Measurements from ENCODE around the gene NME3. TPM values are rescaled to one million over a fixed set of nuclear protein-coding genes. Genes with fewer than 3 reads are reported as not detected.

NME3 gene
- total and polyA plus RNA-seq, 2 of the 13 experiments (the other 11 are each of a cell fraction or from before 2014, with no cell fraction given) = 10.4 to 15.9 TPM

DNA sequence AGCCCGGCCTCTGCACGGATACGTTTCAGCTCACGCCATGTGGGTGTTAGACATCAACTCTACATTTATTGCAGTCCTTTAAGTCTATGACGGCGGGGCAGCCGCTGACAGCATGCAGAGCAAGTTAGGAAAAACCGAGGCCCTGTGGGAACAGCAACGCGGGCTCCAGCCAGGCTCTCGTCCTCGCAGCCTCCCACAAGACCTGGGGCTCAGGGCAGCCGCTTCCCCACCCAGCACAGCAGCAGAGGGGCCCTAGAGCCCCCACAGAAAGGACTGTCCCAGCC lies 5.3 kb upstream of the NME3 start:
- FAIRE-seq = no peak
- POLR2A ChIA-PET = interaction anchor here (3.8 kb wide), 1 partner anchor 47 kb away, joined by 10 read pairs; no protein-coding TSS in a partner anchor
- H3K4me1 ChIP-seq (ENCODE audit: insufficient read depth, low read length) = peaks cover 24% of the 10 kb centered on the region
- H2AFZ ChIP-seq (ENCODE audit: low read length) = no peak overlapping the region
- H3K9me3 ChIP-seq (ENCODE audit: low read length) = no peaks in the 10 kb centered on the region
- H3K27ac ChIP-seq (ENCODE audit: extremely low read length, insufficient read depth, low read length) = no peak overlapping the region
- no peak overlapping the region for H3K4me2 ChIP-seq (ENCODE audit: low read depth, low read length)
- H3K27me3 ChIP-seq (ENCODE audit: control insufficient read depth in 1 of 2, insufficient read depth in 2 of 2, low read length in 2 of 2) = no peaks in the 10 kb centered on the region; a peak in 2 of 5 replicates
- peaks cover 30% of the 10 kb centered on the region for H3K79me2 ChIP-seq (ENCODE audit: insufficient read depth, low read length)
- H3K4me3 ChIP-seq (replicated peaks in 1 of 3; ENCODE audit: insufficient read depth in 1 of 3, low read depth in 2 of 3, low read length in 3 of 3) = no peak overlapping the region
- in situ Hi-C loops (cut with HindIII; ENCODE audit: extremely low pct_ligation_motif_present, low pct_unique_long_range_greater_than_20kb) = no loop called here
- H3K36me3 ChIP-seq (replicated peaks in 1 of 2; ENCODE audit: control insufficient read depth in 1 of 2, insufficient read depth in 2 of 2, low read length in 2 of 2) = peaks cover 5 to 13% of the 10 kb centered on the region in 2 experiments; a peak in 3 of 5 replicates
- intact Hi-C loops (cut with micrococcal nuclease; ENCODE audit: unreplicated experiment) = no loop called here
- no peak for TF ChIP-seq ZC3H4 (CRISPR knock-in tag; IDR thresholded peaks at IDR 0.05; ENCODE audit: borderline replicate concordance)
- no peak for TF ChIP-seq SRF (IDR thresholded peaks at IDR 0.05; ENCODE audit: low read depth, low read length)
- TF ChIP-seq ZFP36L2 (CRISPR knock-in tag; IDR thresholded peaks at IDR 0.05) = no peak
- no peak for TF ChIP-seq CHD4 (IDR thresholded peaks at IDR 0.05; ENCODE audit: borderline replicate concordance, low read length)
- TF ChIP-seq SMC3 (IDR thresholded peaks at IDR 0.05; ENCODE audit: low read length) = no peak
- no peak for TF ChIP-seq ZNF7 (CRISPR knock-in tag; IDR thresholded peaks at IDR 0.05)
- no peak for TF ChIP-seq SIX1 (CRISPR knock-in tag; IDR thresholded peaks at IDR 0.05; ENCODE audit: borderline replicate concordance)
- TF ChIP-seq, protein P1, sequence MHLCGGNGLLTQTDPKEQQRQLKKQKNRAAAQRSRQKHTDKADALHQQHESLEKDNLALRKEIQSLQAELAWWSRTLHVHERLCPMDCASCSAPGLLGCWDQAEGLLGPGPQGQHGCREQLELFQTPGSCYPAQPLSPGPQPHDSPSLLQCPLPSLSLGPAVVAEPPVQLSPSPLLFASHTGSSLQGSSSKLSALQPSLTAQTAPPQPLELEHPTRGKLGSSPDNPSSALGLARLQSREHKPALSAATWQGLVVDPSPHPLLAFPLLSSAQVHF (CRISPR knock-in tag; IDR thresholded peaks at IDR 0.05) = no peak
- TF ChIP-seq MEIS2 (CRISPR knock-in tag; IDR thresholded peaks at IDR 0.05) = no peak
- TF ChIP-seq, protein P2, sequence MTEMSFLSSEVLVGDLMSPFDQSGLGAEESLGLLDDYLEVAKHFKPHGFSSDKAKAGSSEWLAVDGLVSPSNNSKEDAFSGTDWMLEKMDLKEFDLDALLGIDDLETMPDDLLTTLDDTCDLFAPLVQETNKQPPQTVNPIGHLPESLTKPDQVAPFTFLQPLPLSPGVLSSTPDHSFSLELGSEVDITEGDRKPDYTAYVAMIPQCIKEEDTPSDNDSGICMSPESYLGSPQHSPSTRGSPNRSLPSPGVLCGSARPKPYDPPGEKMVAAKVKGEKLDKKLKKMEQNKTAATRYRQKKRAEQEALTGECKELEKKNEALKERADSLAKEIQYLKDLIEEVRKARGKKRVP (CRISPR knock-in tag; IDR thresholded peaks at IDR 0.05) = no peak
- no peak for TF ChIP-seq HNRNPK (IDR thresholded peaks at IDR 0.05; ENCODE audit: low read depth, low read length, poor library complexity, severe bottlenecking)
- TF ChIP-seq ZFP62 (CRISPR knock-in tag; IDR thresholded peaks at IDR 0.05) = no peak
- TF ChIP-seq GLI4 (CRISPR knock-in tag; IDR thresholded peaks at IDR 0.05; ENCODE audit: borderline replicate concordance) = no peak
- no peak for ATAC-seq
- DNase-seq (ENCODE audit: low spot score) = no peak
- H3K9ac ChIP-seq (ENCODE audit: insufficient read depth, low read depth, low read length) = no peak overlapping the region
- no TSS peak for BruUV-seq (replicated peaks)
- WGBS (ENCODE audit: low lambda C conversion rate) = 96% methylated on average over 13 of the region's 13 CpGs
- CTCF ChIA-PET (ENCODE audit: low intra/inter-chr PET ratio, low total read pairs) = no interaction called here
- H4K20me1 ChIP-seq (ENCODE audit: insufficient read depth, low read length) = no peaks in the 10 kb centered on the region

All from HepG2 (cell line).